ENCODE measurements around the gene EIF4H.

EIF4H gene

DNA sequence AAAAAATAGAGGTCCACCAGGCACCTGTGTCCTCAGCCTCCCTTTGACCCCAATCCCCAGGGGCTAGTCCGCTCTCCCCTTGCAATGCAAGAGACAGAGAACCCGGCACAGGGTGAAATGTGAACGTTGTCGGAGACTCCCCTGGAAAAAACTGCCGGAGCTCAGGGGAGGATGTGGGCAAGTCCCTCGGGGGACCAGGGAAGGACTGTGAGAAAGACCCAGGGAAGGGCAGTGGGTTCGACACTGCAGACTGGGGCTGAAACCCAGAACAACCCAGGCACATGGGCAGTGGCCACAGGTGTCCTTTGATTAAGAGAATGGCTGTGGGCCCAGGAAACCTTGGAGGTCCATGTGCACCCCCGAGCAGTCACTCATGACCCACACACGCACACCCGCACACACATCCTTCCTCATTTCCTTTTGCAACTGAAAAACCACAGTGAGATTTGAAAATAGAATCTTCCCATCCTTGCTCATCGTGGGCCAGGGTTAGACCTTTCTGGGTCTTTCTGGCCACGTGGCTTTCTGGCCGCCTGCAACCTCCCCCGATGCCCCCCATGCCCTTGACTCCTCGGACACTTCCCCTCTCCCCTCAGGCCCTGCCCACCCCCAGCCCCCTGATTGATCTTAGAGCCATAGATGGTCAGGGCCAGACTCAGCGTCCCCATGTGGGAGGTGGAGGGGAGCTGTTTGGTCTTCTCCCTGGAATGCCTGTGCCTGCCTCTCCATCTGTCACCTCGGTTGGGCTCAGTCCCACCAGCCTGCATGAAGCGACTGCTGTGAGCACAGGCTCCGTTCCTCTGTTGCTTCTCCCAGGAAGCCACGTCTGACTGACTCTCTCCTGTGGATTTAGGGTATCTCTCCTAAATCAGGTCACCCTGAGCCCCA is 43.5 kb downstream of the EIF4H start:
- Histone ChIP-seq H3K4me3 (ENCODE audit: low read length) (peak overlapping the region; percentile 56), H3K9me2 (replicated peaks; ENCODE audit: control insufficient read depth, low read length) (no peaks in the 10 kb centered on the region), H3K36me3 (ENCODE audit: control insufficient read depth, low read length) (peaks cover 71% of the 10 kb centered on the region), H3K4me2 (ENCODE audit: low read length) (peak overlapping the region; percentile 69), H3K27ac (ENCODE audit: low read depth, low read length) (peak overlapping the region; percentile 92), H3K27me3 (ENCODE audit: control insufficient read depth, low read length) (no peaks in the 10 kb centered on the region), H3F3A (ENCODE audit: control insufficient read depth, insufficient read depth) (peaks cover 37% of the 10 kb centered on the region), H3K4me1 (ENCODE audit: control insufficient read depth, low read length) (peaks cover 80% of the 10 kb centered on the region), H3K9me3 (ENCODE audit: control insufficient read depth, insufficient read depth, low read length) (no peaks in the 10 kb centered on the region), H3K79me2 (ENCODE audit: control insufficient read depth, low read length) (peaks cover 41% of the 10 kb centered on the region), H4K20me1 (ENCODE audit: control insufficient read depth, insufficient read depth, low read depth, low read length) (no peaks in the 10 kb centered on the region)
- TF ChIP-seq EZH2phosphoT487 (IDR thresholded peaks at IDR 0.05; ENCODE audit: borderline replicate concordance, low read length), result no peak
- TF ChIP-seq, protein P1, sequence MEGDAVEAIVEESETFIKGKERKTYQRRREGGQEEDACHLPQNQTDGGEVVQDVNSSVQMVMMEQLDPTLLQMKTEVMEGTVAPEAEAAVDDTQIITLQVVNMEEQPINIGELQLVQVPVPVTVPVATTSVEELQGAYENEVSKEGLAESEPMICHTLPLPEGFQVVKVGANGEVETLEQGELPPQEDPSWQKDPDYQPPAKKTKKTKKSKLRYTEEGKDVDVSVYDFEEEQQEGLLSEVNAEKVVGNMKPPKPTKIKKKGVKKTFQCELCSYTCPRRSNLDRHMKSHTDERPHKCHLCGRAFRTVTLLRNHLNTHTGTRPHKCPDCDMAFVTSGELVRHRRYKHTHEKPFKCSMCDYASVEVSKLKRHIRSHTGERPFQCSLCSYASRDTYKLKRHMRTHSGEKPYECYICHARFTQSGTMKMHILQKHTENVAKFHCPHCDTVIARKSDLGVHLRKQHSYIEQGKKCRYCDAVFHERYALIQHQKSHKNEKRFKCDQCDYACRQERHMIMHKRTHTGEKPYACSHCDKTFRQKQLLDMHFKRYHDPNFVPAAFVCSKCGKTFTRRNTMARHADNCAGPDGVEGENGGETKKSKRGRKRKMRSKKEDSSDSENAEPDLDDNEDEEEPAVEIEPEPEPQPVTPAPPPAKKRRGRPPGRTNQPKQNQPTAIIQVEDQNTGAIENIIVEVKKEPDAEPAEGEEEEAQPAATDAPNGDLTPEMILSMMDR (IDR thresholded peaks at IDR 0.05; ENCODE audit: low read depth, low read length, poor library complexity, severe bottlenecking), result no peak

GRCh38 chr7:74218343-74218698 is 44.2 kb downstream of the EIF4H start:
- peak overlapping the region; percentile 56 for H3K4me3 ChIP-seq (ENCODE audit: low read length)
- peaks cover 36% of the 10 kb centered on the region for H3K79me2 ChIP-seq (ENCODE audit: control insufficient read depth, low read length)
- H3F3A ChIP-seq (ENCODE audit: control insufficient read depth, insufficient read depth), result peaks cover 40% of the 10 kb centered on the region
- H3K9me3 ChIP-seq (ENCODE audit: control insufficient read depth, insufficient read depth, low read length), result no peaks in the 10 kb centered on the region
- H4K20me1 ChIP-seq (ENCODE audit: control insufficient read depth, insufficient read depth, low read depth, low read length), result no peaks in the 10 kb centered on the region
- H3K4me1 ChIP-seq (ENCODE audit: control insufficient read depth, low read length), result peaks cover 83% of the 10 kb centered on the region
- no peaks in the 10 kb centered on the region for H3K27me3 ChIP-seq (ENCODE audit: control insufficient read depth, low read length)
- H3K36me3 ChIP-seq (ENCODE audit: control insufficient read depth, low read length), result peaks cover 74% of the 10 kb centered on the region
- H3K4me2 ChIP-seq (ENCODE audit: low read length), result peak overlapping the region; percentile 69
- TF ChIP-seq, protein P1 (IDR thresholded peaks at IDR 0.05; ENCODE audit: low read depth, low read length, poor library complexity, severe bottlenecking), result no peak
- no peak for TF ChIP-seq EZH2phosphoT487 (IDR thresholded peaks at IDR 0.05; ENCODE audit: borderline replicate concordance, low read length)
- H3K9me2 ChIP-seq (replicated peaks; ENCODE audit: control insufficient read depth, low read length), result no peaks in the 10 kb centered on the region
- peak overlapping the region; percentile 92 for H3K27ac ChIP-seq (ENCODE audit: low read depth, low read length)

DNA sequence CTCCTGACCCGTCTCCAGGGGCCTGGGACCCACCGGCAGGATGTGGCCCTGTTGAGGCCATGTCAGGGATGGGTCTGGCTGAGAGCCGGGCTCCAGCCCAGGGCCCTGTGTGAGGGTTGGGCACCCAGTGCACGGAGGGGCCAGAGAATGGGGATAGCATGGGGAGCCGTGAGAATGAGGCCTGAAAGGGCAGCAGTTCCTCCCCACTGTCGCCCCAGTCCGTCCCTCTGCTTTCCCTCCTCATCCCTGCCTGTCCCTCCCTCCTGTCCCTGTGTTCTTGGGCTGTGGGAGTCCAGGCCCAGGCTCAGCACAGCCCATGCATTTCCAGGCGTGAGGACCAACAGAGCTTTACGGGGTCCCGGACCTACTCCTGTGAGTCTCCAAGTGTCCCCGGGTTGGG is 45.3 kb downstream of the EIF4H start:
- Histone ChIP-seq H4K20me1 (ENCODE audit: control insufficient read depth, insufficient read depth, low read depth, low read length) (no peaks in the 10 kb centered on the region), H3K4me3 (ENCODE audit: low read length) (no peak overlapping the region), H3K4me1 (ENCODE audit: control insufficient read depth, low read length) (peaks cover 86% of the 10 kb centered on the region), H3K9me3 (ENCODE audit: control insufficient read depth, insufficient read depth, low read length) (no peaks in the 10 kb centered on the region), H3K4me2 (ENCODE audit: low read length) (peak overlapping the region; percentile 34), H3F3A (ENCODE audit: control insufficient read depth, insufficient read depth) (peaks cover 38% of the 10 kb centered on the region), H3K27ac (ENCODE audit: low read depth, low read length) (peak overlapping the region; percentile 92), H3K27me3 (ENCODE audit: control insufficient read depth, low read length) (no peaks in the 10 kb centered on the region), H3K79me2 (ENCODE audit: control insufficient read depth, low read length) (peaks cover 30% of the 10 kb centered on the region), H3K36me3 (ENCODE audit: control insufficient read depth, low read length) (peaks cover 81% of the 10 kb centered on the region), H3K9me2 (replicated peaks; ENCODE audit: control insufficient read depth, low read length) (no peaks in the 10 kb centered on the region)
- TF ChIP-seq EZH2phosphoT487 (IDR thresholded peaks at IDR 0.05; ENCODE audit: borderline replicate concordance, low read length), result no peak
- TF ChIP-seq, protein P1 (IDR thresholded peaks at IDR 0.05; ENCODE audit: low read depth, low read length, poor library complexity, severe bottlenecking), result no peak

All from DOHH2 (cell line).